IMR-90 (cell line): Measurements from ENCODE around the gene SRGAP3. TPM values are rescaled to one million over a fixed set of nuclear protein-coding genes. Genes with fewer than 3 reads are reported as not detected.
A peak's percentile ranks its signal among the peaks of the same experiment; 100 is the strongest.

Experiments
- ATAC-seq: fragments of 200-7000 bp; cut with Tn5 transposase; 2 replicates; pipeline ENCODE4 v1.9.1; 2020; ENCODE audit warnings: low read depth, mild to moderate bottlenecking, moderate library complexity
- BruUV-seq: library from RNA; stranded (reverse); fragments of 400-500 nt; replicated peaks from 2 replicates; lab custom pipeline; 2021; lab: Mats Ljungman, UMichigan
- CTCF ChIA-PET: fragments of 300-600 bp; formaldehyde crosslinking; extraction: SDS; loops from one replicate; lab custom pipeline; 2021; ENCODE audit warnings: antibody characterized with exemption; lab: Yijun Ruan, JAX
- POLR2A ChIA-PET: fragments of 300-600 bp; sonication (Branson Sonifier 250); formaldehyde crosslinking; loops from one replicate; lab custom pipeline; 2022; ENCODE audit warnings: antibody characterized with exemption; ENCODE audit not compliant: unreplicated experiment; lab: Charles Lee
- DNase-seq: peaks from one replicate; pipeline ENCODE4 v3.0.0; 2013
- H2AFZ ChIP-seq: replicated peaks from 2 replicates; pipeline ENCODE3; 2013; ENCODE audit warnings: low read length, mild to moderate bottlenecking; ENCODE audit not compliant: poor library complexity
- H2AK5ac ChIP-seq: 2 replicates; pipeline ENCODE4 v1.6.1; 2013; ENCODE audit warnings: low read depth, low read length, inconsistent platforms
- H2AK9ac ChIP-seq: replicated peaks from 2 replicates; pipeline ENCODE3; 2013; ENCODE audit warnings: mild to moderate bottlenecking, low read depth, low read length, moderate library complexity; ENCODE audit not compliant: poor library complexity
- H2BK120ac ChIP-seq: 2 replicates; pipeline ENCODE4 v1.6.1; 2013; ENCODE audit warnings: low read depth, low read length, inconsistent platforms
- H2BK15ac ChIP-seq: 3 replicates; pipeline ENCODE4 v1.6.1; 2013; ENCODE audit warnings: low read depth, low read length, inconsistent platforms
- H2BK20ac ChIP-seq: 2 replicates; pipeline ENCODE4 v1.6.1; 2013; ENCODE audit warnings: low read depth, mild to moderate bottlenecking, inconsistent platforms, low read length, moderate library complexity
- H2BK5ac ChIP-seq: 2 replicates; pipeline ENCODE4 v1.6.1; 2013; ENCODE audit warnings: mild to moderate bottlenecking, low read depth, low read length, inconsistent platforms; ENCODE audit not compliant: poor library complexity, severe bottlenecking
- H3K14ac ChIP-seq: replicated peaks from 2 replicates; pipeline ENCODE4 v1.6.1; 2013; ENCODE audit warnings: low read depth, low read length, inconsistent platforms
- H3K18ac ChIP-seq: 2 replicates; pipeline ENCODE4 v1.6.1; 2013; ENCODE audit warnings: low read depth, low read length, control low read depth
- H3K23ac ChIP-seq: 2 replicates; pipeline ENCODE4 v1.6.1; 2013; ENCODE audit warnings: low read depth, low read length, inconsistent platforms
- H3K27ac ChIP-seq: 2 replicates; pipeline ENCODE4 v1.5.1; 2013; ENCODE audit warnings: mild to moderate bottlenecking, control low read depth, low read length; ENCODE audit not compliant: insufficient read depth
- H3K27me3 ChIP-seq: 2 replicates; pipeline ENCODE4 v1.6.1; 2013; ENCODE audit warnings: low read length; ENCODE audit not compliant: control insufficient read depth, insufficient read depth
- H3K36me3 ChIP-seq: 2 replicates; pipeline ENCODE4 v1.6.1; 2013; ENCODE audit warnings: low read length, mixed read lengths; ENCODE audit not compliant: control insufficient read depth, insufficient read depth
- H3K4ac ChIP-seq: 2 replicates; pipeline ENCODE4 v1.6.1; 2013; ENCODE audit warnings: low read depth, low read length, inconsistent platforms
- H3K4me1 ChIP-seq: 2 replicates; pipeline ENCODE4 v1.6.1; 2013; ENCODE audit warnings: low read length, mixed read lengths; ENCODE audit not compliant: control insufficient read depth, insufficient read depth
- H3K4me2 ChIP-seq: 2 replicates; pipeline ENCODE4 v1.6.1; 2013; ENCODE audit warnings: low read depth, mild to moderate bottlenecking, control low read depth, low read length, moderate library complexity
- H3K4me3 ChIP-seq: 2 replicates; pipeline ENCODE4 v1.5.1; 2013; ENCODE audit warnings: low read depth, mild to moderate bottlenecking, control low read depth, low read length, moderate library complexity; ENCODE audit not compliant: insufficient read depth
- H3K56ac ChIP-seq: 2 replicates; pipeline ENCODE4 v1.6.1; 2013; ENCODE audit warnings: low read length, inconsistent platforms; ENCODE audit not compliant: insufficient read depth; ENCODE audit errors: extremely low read depth
- H3K79me1 ChIP-seq, 2 experiments: 2 replicates each; pipeline ENCODE4 v1.6.1; 2013; ENCODE audit warnings: low read length in 2 of 2, inconsistent platforms in 1 of 2, low read depth in 1 of 2
- H3K9ac ChIP-seq: 2 replicates; pipeline ENCODE4 v1.6.1; 2013; ENCODE audit warnings: low read depth, low read length, control low read depth
- H3K9me1 ChIP-seq: 2 replicates; pipeline ENCODE4 v1.6.1; 2013; ENCODE audit warnings: low read length, inconsistent platforms; ENCODE audit not compliant: insufficient read depth
- H3K9me3 ChIP-seq: 2 replicates; pipeline ENCODE4 v1.6.1; 2013; ENCODE audit warnings: low read length; ENCODE audit not compliant: control insufficient read depth, insufficient read depth
- H4K20me1 ChIP-seq: 2 replicates; pipeline ENCODE4 v1.6.1; 2013; ENCODE audit warnings: low read length, inconsistent platforms; ENCODE audit not compliant: insufficient read depth
- H4K5ac ChIP-seq: 2 replicates; pipeline ENCODE4 v1.6.1; 2013; ENCODE audit warnings: mild to moderate bottlenecking, low read depth, low read length, control low read depth
- H4K8ac ChIP-seq, 2 experiments: 2 replicates each; pipeline ENCODE4 v1.6.1; 2013; ENCODE audit warnings: low read depth in 2 of 2, low read length in 2 of 2, control low read depth in 1 of 2, inconsistent platforms in 1 of 2
- H4K91ac ChIP-seq: 2 replicates; pipeline ENCODE4 v1.6.1; 2013; ENCODE audit warnings: low read depth, low read length, inconsistent platforms; ENCODE audit not compliant: insufficient read depth
- CEBPB ChIP-seq: IDR thresholded peaks from 2 replicates; pipeline ENCODE4 v1.6.1; 2012; ENCODE audit warnings: low read depth, low read length, improper control_type of control experiment
- FOS ChIP-seq: fragments of 150-350 bp; IDR thresholded peaks from 2 replicates; pipeline ENCODE4 v1.6.1; 2016; ENCODE audit warnings: low read depth, low read length
- MAFK ChIP-seq: IDR thresholded peaks from 2 replicates; pipeline ENCODE4 v1.6.1; 2012; ENCODE audit warnings: low read depth, low read length, improper control_type of control experiment
- MXI1 ChIP-seq: IDR thresholded peaks from 2 replicates; pipeline ENCODE4 v1.6.1; 2012; ENCODE audit warnings: low read depth, mild to moderate bottlenecking, low read length, moderate library complexity, borderline replicate concordance
- RCOR1 ChIP-seq: IDR thresholded peaks from 2 replicates; pipeline ENCODE4 v1.6.1; 2012; ENCODE audit warnings: mild to moderate bottlenecking, low read length, improper control_type of control experiment; ENCODE audit not compliant: insufficient replicate concordance
- RFX5 ChIP-seq: IDR thresholded peaks from 2 replicates; pipeline ENCODE4 v1.8.0; 2012; ENCODE audit warnings: low read depth, mild to moderate bottlenecking, low read length, moderate library complexity
- SMC3 ChIP-seq: fragments of 150-350 bp; IDR thresholded peaks from 2 replicates; pipeline ENCODE4 v1.6.1; 2016; ENCODE audit warnings: low read depth, mild to moderate bottlenecking, antibody characterized with exemption, low read length, moderate library complexity
- WGBS, 2 experiments: methylation state at CpG; one replicate each; pipeline versions ENCODE4 v1.1.5 to v1.1.7; 2013; ENCODE audit warnings: missing lambda C conversion rate in 2 of 2; ENCODE audit not compliant: insufficient read length in 1 of 2; ENCODE audit errors: extremely low coverage in 2 of 2; 5-methylcytosine and 5-hydroxymethylcytosine counted together
- dilution Hi-C: fragments of 300-500 bp; cut with HindIII; formaldehyde crosslinking; loops from one replicate; pipeline ENCODE4 v1.14.3; 2018; ENCODE audit warnings: low sequenced_read_pairs; ENCODE audit not compliant: unreplicated experiment
- in situ Hi-C: fragments of 300-500 bp; cut with MboI; formaldehyde crosslinking; loops from 3 replicates; pipeline ENCODE4 v1.14.3; 2019; ENCODE audit warnings: low sequenced_read_pairs, inconsistent platforms, mixed read lengths
- intact Hi-C: fragments of 100-400 bp; cut with micrococcal nuclease; formaldehyde crosslinking; loops from 2 replicates; pipeline ENCODE4 v1.10.0; 2022
- polyA plus RNA-seq, 3 experiments: library from polyadenylated mRNA; depleted of rRNA; stranded (reverse); fragments of >200 nt; gene quantifications; 2 replicates each; pipeline ENCODE4 v1.2.3, GENCODE V29; 2012; ENCODE audit warnings: low replicate concordance in 1 of 3
- total RNA-seq: library from RNA; depleted of rRNA; stranded (reverse); fragments of >200 nt; gene quantifications from 2 replicates; pipeline ENCODE4 v1.2.3, GENCODE V29; 2012
- TF ChIP-seq, protein P1 (sequence below): fragments of 150-350 bp; IDR thresholded peaks from 2 replicates; pipeline ENCODE4 v1.6.1; 2016; ENCODE audit warnings: low read depth, mild to moderate bottlenecking, low read length, moderate library complexity, borderline replicate concordance

The SRGAP3 gene
- total and polyA plus RNA-seq, 2 of the 4 experiments (the other 2 are of a cell fraction) = 0.68 to 1.4 TPM

DNA sequence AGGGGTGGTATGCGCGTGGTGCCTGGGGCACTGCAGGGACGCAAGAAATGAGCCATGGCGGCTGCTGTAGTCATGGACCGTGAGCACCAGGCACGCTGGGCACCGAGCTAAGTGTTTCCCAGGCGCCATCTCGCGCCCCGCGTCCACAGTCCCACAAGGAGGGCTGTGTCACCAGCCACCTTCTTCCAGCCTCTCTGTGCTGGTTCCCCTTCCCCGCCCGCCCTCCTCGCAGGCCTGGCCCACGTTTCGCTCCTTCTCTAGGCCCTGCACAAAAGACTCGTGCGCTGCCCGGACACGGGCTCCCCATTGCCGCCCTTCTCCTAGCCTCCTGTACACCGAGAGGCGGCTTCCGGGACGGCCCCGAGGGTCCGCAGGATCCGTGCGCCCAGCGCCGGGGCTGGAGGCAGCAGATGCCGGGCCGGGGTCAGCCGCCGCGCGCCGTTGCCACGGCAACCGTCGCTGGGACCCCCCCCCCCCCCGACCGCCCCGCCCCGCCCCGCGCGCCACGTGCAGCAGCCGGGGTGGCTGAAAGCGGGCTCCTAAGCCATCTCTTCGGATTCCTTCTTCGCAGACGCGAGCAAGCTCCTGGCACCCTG, 113.4 kb downstream of the SRGAP3 start:
- Histone ChIP-seq H2AFZ (peak overlapping the region; percentile 49), H3K23ac (no peak overlapping the region), H3K4me1 (no peaks in the 10 kb centered on the region), H3K18ac (no peak overlapping the region), H4K20me1 (no peaks in the 10 kb centered on the region), H3K14ac (no peak overlapping the region), H3K36me3 (no peaks in the 10 kb centered on the region), H3K4me2 (no peak overlapping the region), H2BK15ac (no peak overlapping the region), H3K9me1 (no peaks in the 10 kb centered on the region), H2BK120ac (no peak overlapping the region), H3K79me1 (no peaks in the 10 kb centered on the region), H3K4ac (no peak overlapping the region), H3K9me3 (peaks cover 2% of the 10 kb centered on the region; the same call in 1 of the 2 replicates), H3K56ac (no peak overlapping the region), H3K27me3 (peaks cover 18% of the 10 kb centered on the region), H3K27ac (no peak overlapping the region), H2AK9ac (no peak overlapping the region), H3K9ac (no peak overlapping the region), H3K4me3 (no peak overlapping the region), H2BK5ac (no peak overlapping the region), H2AK5ac (no peak overlapping the region), H4K91ac (no peak overlapping the region), H4K8ac (no peak overlapping the region), H4K5ac (no peak overlapping the region), H2BK20ac (no peak overlapping the region)
- DNase-seq (no peak), ATAC-seq (peak; percentile 40; the same call in 1 of the 2 replicates)
- in situ Hi-C loops (no loop called here), dilution Hi-C loops (no loop called here), intact Hi-C loops (no loop called here)
- WGBS, 2 experiments = 12% methylated on average over 13 of the region's 56 CpGs; no CpG with 5 or more reads in 1 of the 2 experiments
- no TSS peak for BruUV-seq
- TF ChIP-seq MAFK = no peak
- no peak for TF ChIP-seq MXI1
- no peak for TF ChIP-seq CEBPB
- no peak for TF ChIP-seq FOS
- TF ChIP-seq SMC3 = no peak
- TF ChIP-seq RCOR1 = no peak
- TF ChIP-seq RFX5 = no peak
- TF ChIP-seq, protein P1, sequence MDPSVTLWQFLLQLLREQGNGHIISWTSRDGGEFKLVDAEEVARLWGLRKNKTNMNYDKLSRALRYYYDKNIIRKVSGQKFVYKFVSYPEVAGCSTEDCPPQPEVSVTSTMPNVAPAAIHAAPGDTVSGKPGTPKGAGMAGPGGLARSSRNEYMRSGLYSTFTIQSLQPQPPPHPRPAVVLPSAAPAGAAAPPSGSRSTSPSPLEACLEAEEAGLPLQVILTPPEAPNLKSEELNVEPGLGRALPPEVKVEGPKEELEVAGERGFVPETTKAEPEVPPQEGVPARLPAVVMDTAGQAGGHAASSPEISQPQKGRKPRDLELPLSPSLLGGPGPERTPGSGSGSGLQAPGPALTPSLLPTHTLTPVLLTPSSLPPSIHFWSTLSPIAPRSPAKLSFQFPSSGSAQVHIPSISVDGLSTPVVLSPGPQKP = no peak
- ChIA-PET CTCF (no interaction called here), POLR2A (no interaction called here)
